ENCODE measurements around the gene H3-3A.

Gene H3-3A

DNA sequence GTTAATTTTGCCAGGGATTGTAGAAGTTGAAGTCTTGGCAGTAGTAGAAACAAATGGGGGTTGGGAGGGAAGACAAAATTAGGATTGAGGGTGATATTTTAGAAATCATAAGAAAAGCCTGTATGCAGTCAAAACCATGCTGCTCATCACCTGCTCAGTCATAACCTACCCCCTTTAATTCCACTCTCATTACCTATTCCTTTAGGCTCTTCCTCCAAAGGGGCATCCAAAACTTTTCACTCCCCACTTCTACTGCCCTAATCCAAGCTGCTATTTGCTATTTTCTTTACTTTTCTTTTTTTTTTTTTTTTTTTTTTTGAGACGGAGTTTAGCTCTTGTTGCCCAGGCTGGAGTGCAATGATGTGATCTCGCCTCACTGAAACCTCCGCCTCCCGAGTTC is 11.5 kb downstream of the H3-3A start:
- TF ChIP-seq POLR2AphosphoS5 (IDR thresholded peaks at IDR 0.05; ENCODE audit: low read depth, low read length) (no peak; the same call in 1 of the 2 replicates), SIN3A (IDR thresholded peaks at IDR 0.05; ENCODE audit: borderline replicate concordance, insufficient read depth, low read length) (no peak), FOXP2 (optimal IDR thresholded peaks at IDR 0.05; ENCODE audit: borderline replicate concordance, extremely low read depth, extremely low read length, insufficient read depth) (no peak), TAF1 (IDR thresholded peaks at IDR 0.05; ENCODE audit: borderline replicate concordance, insufficient read depth, low read length) (no peak)
- TF ChIP-seq, protein P1, sequence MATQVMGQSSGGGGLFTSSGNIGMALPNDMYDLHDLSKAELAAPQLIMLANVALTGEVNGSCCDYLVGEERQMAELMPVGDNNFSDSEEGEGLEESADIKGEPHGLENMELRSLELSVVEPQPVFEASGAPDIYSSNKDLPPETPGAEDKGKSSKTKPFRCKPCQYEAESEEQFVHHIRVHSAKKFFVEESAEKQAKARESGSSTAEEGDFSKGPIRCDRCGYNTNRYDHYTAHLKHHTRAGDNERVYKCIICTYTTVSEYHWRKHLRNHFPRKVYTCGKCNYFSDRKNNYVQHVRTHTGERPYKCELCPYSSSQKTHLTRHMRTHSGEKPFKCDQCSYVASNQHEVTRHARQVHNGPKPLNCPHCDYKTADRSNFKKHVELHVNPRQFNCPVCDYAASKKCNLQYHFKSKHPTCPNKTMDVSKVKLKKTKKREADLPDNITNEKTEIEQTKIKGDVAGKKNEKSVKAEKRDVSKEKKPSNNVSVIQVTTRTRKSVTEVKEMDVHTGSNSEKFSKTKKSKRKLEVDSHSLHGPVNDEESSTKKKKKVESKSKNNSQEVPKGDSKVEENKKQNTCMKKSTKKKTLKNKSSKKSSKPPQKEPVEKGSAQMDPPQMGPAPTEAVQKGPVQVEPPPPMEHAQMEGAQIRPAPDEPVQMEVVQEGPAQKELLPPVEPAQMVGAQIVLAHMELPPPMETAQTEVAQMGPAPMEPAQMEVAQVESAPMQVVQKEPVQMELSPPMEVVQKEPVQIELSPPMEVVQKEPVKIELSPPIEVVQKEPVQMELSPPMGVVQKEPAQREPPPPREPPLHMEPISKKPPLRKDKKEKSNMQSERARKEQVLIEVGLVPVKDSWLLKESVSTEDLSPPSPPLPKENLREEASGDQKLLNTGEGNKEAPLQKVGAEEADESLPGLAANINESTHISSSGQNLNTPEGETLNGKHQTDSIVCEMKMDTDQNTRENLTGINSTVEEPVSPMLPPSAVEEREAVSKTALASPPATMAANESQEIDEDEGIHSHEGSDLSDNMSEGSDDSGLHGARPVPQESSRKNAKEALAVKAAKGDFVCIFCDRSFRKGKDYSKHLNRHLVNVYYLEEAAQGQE (IDR thresholded peaks at IDR 0.05; ENCODE audit: insufficient read depth in 1 of 2, low read depth in 2 of 2, low read length in 2 of 2) = no peak

DNA sequence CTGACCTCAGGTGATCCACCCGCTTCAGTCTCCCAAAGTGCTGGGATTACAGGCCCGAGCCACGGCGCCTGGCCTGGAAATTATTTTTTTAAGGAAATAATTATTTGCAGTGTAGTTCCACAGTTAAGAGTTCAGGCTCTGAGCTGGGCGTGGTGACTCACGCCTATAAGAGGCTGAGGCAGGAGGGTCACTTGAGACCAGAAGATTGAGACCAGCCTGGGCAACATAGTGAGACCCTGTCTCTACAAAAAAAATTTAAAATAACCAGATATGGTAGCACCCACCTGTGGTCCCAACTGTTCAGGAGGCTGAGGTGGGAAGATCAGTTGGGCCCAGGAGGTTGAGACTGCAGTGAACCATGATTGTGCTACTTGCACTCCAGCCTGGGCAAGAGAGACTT is 13.9 kb downstream of the H3-3A start:
- TF ChIP-seq SIN3A (IDR thresholded peaks at IDR 0.05; ENCODE audit: borderline replicate concordance, insufficient read depth, low read length) (no peak), FOXP2 (optimal IDR thresholded peaks at IDR 0.05; ENCODE audit: borderline replicate concordance, extremely low read depth, extremely low read length, insufficient read depth) (no peak), POLR2AphosphoS5 (IDR thresholded peaks at IDR 0.05; ENCODE audit: low read depth, low read length) (no peak), TAF1 (IDR thresholded peaks at IDR 0.05; ENCODE audit: borderline replicate concordance, insufficient read depth, low read length) (no peak)
- TF ChIP-seq, protein P1 (IDR thresholded peaks at IDR 0.05; ENCODE audit: insufficient read depth in 1 of 2, low read depth in 2 of 2, low read length in 2 of 2) = no peak

DNA sequence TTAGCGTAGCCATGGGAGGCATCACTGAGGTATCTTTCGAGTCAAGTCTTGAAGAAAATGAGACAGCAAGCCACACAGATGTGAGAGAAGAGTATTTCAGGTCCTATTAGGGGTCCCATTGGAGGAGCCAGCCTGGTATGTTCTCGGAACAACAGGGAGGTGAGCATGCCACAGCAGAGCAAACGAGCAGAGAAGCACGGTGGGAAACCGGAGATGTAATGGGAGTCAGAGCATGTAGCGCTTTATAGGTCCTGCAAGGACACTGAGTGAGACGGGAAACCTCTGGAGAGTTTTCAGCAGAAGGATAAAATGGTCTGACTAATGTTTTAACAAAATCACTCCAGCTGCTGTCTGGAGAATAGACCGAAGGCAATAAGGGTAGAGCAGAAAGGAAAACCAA is 15.9 kb downstream of the H3-3A start:
- TF ChIP-seq SIN3A (IDR thresholded peaks at IDR 0.05; ENCODE audit: borderline replicate concordance, insufficient read depth, low read length) (no peak), POLR2AphosphoS5 (IDR thresholded peaks at IDR 0.05; ENCODE audit: low read depth, low read length) (no peak), TAF1 (IDR thresholded peaks at IDR 0.05; ENCODE audit: borderline replicate concordance, insufficient read depth, low read length) (no peak), FOXP2 (optimal IDR thresholded peaks at IDR 0.05; ENCODE audit: borderline replicate concordance, extremely low read depth, extremely low read length, insufficient read depth) (no peak)
- TF ChIP-seq, protein P1 (IDR thresholded peaks at IDR 0.05; ENCODE audit: insufficient read depth in 1 of 2, low read depth in 2 of 2, low read length in 2 of 2) = no peak

DNA sequence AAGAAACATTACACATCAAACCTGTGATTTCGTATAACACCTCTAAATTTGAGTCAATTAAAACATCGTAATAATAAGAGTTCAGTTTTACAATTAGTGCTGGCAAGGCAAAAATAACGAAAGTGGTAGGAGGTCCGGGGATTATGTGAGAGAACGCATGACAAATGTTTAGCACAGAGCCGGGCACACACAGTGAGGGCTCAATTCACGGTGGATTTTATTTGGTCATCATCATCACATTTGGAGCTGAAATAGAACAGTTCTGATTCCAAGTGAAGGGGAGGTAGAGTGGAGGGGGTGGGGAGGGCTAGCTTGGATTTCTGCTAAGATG is 20.0 kb downstream of the H3-3A start:
- TF ChIP-seq SIN3A (IDR thresholded peaks at IDR 0.05; ENCODE audit: borderline replicate concordance, insufficient read depth, low read length) = no peak
- TF ChIP-seq TAF1 (IDR thresholded peaks at IDR 0.05; ENCODE audit: borderline replicate concordance, insufficient read depth, low read length) = no peak
- TF ChIP-seq FOXP2 (optimal IDR thresholded peaks at IDR 0.05; ENCODE audit: borderline replicate concordance, extremely low read depth, extremely low read length, insufficient read depth) = no peak
- TF ChIP-seq POLR2AphosphoS5 (IDR thresholded peaks at IDR 0.05; ENCODE audit: low read depth, low read length) = no peak
- TF ChIP-seq, protein P1 (IDR thresholded peaks at IDR 0.05; ENCODE audit: insufficient read depth in 1 of 2, low read depth in 2 of 2, low read length in 2 of 2) = no peak

DNA sequence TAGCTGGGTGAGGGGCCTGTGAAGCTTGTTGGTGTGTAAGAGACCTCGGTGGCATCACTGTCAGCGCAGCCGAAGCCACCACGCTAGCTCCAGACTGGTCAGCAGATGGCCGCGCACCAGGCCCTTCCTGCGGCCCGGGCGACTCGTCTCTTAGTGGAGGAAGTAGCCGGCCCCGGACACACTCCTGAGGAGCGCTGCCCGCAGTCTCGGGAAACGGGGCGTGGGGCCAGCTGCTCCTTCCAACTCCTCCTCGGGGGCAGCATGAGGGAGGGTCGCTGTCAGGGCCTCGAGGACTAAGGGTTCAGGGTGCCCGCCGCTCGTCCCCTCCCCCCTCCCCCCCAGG is 20.4 kb downstream of the H3-3A start:
- TF ChIP-seq TAF1 (IDR thresholded peaks at IDR 0.05; ENCODE audit: borderline replicate concordance, insufficient read depth, low read length) = no peak
- no peak for TF ChIP-seq SIN3A (IDR thresholded peaks at IDR 0.05; ENCODE audit: borderline replicate concordance, insufficient read depth, low read length)
- no peak for TF ChIP-seq FOXP2 (optimal IDR thresholded peaks at IDR 0.05; ENCODE audit: borderline replicate concordance, extremely low read depth, extremely low read length, insufficient read depth)
- TF ChIP-seq POLR2AphosphoS5 (IDR thresholded peaks at IDR 0.05; ENCODE audit: low read depth, low read length) = no peak
- TF ChIP-seq, protein P1 (IDR thresholded peaks at IDR 0.05; ENCODE audit: insufficient read depth in 1 of 2, low read depth in 2 of 2, low read length in 2 of 2) = no peak

Data from PFSK-1 (cell line).